GDM1 (cell line): ENCODE data around the gene IFITM2.
"Not testable (repeated sequence)": the region's sequence is repeated elsewhere in the genome, so short reads cannot be mapped to it uniquely, and the experiment has no call there.

Experiments used
- DNase-seq: peaks from one replicate; lab custom pipeline; 2025; lab: John Stamatoyannopoulos, UW

Gene IFITM2

GRCh38 chr11:342328-342727 lies 34.7 kb downstream of the IFITM2 start:
- no peak for DNase-seq

DNA sequence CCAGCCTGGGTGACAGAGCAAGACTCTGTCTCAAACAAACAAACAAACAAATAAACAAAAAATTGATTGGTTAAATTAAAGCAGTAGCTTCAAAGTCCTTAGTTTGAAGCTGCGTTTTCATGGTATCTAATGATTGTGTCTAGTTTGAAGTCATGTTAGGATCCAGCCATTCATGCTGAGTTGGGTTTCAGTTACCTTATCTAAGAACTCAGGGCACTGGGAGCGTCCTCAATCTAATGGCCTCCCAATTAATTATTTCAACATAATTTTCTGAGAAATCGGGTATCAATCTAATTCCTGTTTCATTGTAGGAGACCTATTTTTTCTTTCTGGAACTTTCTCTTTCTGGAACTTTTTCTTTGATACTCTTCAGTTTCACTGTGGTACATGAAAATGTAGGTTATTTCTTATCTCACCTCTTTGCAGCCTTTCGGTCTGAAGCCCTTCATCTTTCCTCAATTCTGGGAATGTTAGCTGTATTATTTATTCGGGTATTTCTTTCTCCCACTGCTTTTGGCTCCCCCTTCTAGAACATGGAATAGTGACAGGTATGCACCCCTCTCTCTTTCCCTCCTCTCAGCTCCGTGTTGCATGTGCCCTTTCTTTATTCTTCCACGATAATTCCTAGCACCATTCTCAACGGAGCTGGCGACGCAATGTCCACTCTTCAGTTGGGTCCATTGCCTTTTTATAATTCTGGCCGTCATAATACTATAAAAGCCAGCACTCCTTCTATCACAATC lies 37.4 kb downstream of the IFITM2 start:
- DNase-seq: no peak

- DNase-seq: no peak
These were observed 38.9 kb downstream of the IFITM2 start for GRCh38 chr11:346529-346928.

DNA sequence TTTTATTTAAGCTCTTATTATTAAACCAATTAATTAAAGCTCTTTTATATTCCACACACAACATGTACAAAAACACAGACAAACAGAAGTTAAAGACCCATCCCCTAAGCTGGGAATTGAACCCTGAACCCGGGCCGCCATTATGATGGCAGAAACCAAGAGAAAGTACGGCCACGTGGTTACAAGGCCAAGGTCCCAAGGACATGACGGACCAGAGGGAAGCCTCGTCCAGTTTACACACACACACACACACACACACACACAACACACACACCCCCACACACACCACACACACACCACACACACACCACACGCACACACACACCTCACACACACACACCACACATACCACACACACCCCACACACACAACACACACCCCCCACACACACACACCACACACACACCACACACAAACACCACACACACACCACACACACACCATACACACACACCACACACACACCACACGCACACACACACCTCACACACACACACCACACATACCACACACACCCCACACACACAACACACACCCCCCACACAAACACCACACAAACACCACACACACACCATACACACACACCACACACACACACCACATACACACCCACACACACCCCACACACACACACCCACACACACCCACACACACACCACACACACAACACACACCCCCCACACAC lies 41.8 kb downstream of the IFITM2 start:
- not testable (repeated sequence) for DNase-seq

DNA sequence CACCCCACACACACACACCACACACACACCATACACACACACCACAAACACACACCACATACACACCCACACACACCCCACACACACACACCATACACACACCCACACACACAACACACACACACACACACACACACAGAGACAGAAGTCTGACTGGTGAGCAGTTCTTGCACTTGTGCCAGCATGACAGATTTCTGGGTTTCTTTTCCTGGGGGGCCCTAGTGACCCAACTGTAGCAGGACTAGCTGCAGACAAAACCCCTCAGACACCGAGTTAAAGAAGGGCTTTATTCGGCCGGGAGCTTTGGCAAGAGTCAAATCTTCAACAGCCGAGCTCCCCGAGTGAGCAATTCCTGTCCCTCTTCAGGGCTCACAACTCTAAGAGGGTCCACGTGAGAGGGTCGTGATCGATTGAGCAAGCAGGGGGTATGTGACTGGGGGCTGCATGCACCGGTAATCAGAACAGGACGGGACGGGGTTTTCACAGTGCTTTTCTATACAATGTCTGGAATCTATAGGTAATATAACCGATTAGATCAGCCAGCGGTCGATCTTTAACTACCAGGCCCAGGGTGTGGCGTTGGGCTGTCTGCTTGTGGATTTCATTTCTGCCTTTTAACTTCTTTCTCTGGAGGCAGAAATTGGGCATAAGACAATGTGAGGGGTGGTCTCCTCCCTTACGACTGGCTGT lies 42.6 kb downstream of the IFITM2 start:
- DNase-seq: not testable (repeated sequence)

GRCh38 chr11:350723-351255 lies 43.2 kb downstream of the IFITM2 start:
- DNase-seq: no peak

DNA sequence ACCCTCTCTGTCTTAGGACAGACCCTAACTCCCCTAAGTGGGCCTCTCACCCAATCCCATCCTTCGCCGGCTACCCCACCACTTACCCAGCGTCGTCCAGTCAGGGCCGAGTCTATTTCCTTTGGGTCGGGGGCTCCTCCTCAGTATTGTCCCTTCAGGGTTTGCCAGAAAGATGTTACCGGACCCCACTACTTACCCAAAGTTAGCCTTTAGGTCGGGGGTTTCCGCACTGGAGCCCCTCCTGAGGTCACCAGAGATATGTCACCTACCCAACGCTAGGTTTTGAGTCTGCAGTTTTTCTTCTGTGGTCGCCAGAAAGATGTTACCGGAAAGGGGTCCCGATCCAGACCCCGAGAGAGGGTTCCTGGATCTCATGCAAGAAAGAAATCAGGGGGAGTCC lies 43.8 kb downstream of the IFITM2 start:
- no peak for DNase-seq

DNA sequence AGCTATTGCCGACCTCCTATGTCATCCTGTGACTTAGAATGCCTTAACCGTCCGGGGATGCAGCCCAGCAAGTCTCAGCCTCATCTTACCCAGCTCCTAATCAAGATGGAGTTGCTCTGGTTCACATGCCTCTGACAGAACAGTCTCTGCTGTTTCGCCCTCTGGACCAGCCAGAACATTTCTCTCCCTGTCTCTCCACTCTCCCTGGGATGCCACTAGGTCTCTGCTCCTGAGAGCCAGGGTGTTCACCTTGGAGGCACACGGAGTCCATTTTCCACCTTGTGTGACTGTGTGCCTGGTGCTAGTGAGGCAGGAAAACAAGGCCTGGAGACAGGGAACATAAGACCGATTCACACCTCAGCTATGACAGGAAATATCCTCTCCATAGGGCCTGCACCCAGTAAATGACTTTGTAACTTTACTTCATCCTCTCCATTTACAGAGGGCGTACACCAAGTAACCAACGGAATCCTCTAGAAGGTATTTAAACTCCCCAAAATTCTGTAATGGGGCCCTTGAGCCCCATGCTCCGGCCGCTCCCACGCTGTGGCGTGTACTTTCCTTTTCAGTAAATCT lies 44.9 kb downstream of the IFITM2 start:
- DNase-seq: no peak

DNA sequence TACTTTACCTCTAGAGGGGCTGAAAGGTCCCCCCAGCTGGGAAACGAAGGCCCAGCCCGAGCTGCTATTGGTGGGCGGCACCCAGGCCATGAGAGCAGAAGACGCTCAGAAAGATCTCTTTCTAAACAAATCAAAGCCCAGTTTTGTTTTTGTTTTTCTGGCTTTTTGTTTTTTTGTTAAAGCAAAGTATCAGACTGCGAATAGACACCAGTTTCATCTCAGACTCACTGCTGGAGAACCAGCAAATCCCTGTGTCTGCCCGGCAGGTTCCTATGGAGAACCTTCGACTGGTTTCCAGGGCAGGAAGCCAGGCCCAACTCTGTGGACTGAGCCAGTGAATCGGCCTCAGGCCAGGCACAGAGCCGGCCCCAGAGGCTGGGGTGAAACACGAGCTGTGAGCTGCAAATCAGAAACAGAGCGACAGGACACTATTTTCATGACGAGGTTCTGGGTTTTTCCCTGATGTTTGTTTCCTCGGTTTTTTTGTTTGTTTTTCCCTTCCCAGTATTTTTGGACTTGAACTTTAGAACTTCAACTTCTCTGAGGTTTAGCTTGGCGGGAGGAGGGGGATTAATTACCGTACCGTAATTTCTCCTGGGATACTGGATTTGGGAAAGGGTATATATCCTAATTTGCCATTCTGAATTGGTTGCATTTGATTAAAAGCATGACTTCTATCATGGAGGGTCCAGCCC lies 45.7 kb downstream of the IFITM2 start:
- DNase-seq: no peak

GRCh38 chr11:355581-356458 lies 48.2 kb downstream of the IFITM2 start:
- DNase-seq: peak; percentile 37

DNA sequence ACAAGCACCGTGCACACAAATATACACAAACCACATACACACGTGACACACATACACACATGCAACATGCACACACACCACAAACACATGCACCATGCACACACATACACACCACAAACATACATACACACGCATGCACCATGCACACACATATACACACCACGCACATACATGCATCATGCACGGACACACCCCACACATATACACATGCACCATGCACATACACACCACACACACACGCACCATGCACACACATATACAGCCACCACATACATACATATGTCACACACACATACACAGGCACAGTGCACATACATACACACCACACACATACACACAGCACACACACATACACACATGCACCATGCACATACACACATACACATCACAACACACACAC lies 49.0 kb downstream of the IFITM2 start:
- DNase-seq: no peak

- DNase-seq: no peak
These were observed 50.0 kb downstream of the IFITM2 start for GRCh38 chr11:357582-357981.

DNA sequence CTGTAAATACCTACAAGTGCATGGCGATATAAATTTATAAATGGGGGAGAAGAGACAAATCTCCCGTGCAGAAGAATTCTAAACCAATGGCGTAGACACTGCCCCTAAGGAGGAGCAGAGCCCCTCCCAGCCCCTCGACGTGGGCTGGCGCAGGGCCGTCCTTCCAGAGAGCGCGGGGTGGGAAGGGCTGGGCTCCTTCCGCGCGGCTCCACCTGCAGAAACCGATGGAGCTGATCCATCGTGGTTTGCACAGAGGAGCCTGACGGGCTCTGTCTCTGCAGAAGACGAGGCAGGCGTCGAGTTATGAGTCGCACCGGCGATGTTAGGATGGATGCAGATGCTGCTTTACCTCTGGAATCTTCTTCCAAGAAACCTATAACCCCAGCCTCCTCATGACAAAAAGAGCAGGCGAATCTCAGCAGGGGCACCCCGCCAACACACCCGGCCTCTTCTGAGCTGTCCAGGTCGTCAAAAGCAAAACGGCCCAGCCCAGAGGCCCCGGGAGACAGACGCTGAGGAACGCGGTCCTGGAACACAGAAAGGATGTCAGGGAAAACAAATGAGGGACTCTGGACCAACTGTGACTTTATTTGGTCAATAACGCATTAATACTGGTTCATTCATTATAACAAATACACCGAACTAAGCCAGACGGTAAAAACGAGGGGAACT lies 50.6 kb downstream of the IFITM2 start:
- DNase-seq: no peak
